Lower leg skin (tissue), 4 donors: Measurements from ENCODE around the gene TSPAN15. TPM values are rescaled to one million over a fixed set of nuclear protein-coding genes. Genes with fewer than 3 reads are reported as not detected.
"Not testable (repeated sequence)": the region's sequence is repeated elsewhere in the genome, so short reads cannot be mapped to it uniquely, and the experiment has no call there.

Source experiments
- DNase-seq, 2 donors: peaks; one replicate each; pipeline ENCODE4 v3.0.0-alpha.2; 2019; ENCODE audit warnings: low spot score in 2 of 2
- H3K4me3 ChIP-seq: fragments of 200-600 bp; sonication (generic); 2 replicates; pipeline ENCODE4 v1.5.1; 2017; ENCODE audit warnings: mild to moderate bottlenecking, low read depth; ENCODE audit not compliant: poor library complexity, severe bottlenecking
- POLR2A ChIP-seq, 2 donors: fragments of 450-650 bp; IDR thresholded peaks; one replicate each; pipeline ENCODE4 v1.6.1; 2016 to 2017; ENCODE audit warnings: antibody characterized with exemption in 2 of 2, mild to moderate bottlenecking in 1 of 2, moderate library complexity in 1 of 2
- WGBS, 2 donors: methylation state at CpG; one replicate each; pipeline ENCODE4 v1.1.5; 2018; 5-methylcytosine and 5-hydroxymethylcytosine counted together
- intact Hi-C: fragments of 100-400 bp; cut with DNase I; formaldehyde crosslinking; loops from one replicate; pipeline ENCODE4 v1.15.0; 2023; ENCODE audit warnings: low total_unique reads
- total RNA-seq, 4 donors: library from RNA; depleted of rRNA; stranded (reverse); fragments of >200 nt; gene quantifications; one replicate each; pipeline ENCODE4 v1.1.0, GENCODE V29; 2016
- TF ChIP-seq, protein P1 (sequence below), 3 donors: fragments of 450-650 bp; IDR thresholded peaks; one replicate each; pipeline ENCODE4 v1.5.1; 2016; ENCODE audit warnings: antibody characterized with exemption in 3 of 3, mild to moderate bottlenecking in 3 of 3, moderate library complexity in 2 of 3

Gene TSPAN15
- total RNA-seq, 4 donors from 2014 or later: 5.9 to 47.7 (median 13.0) TPM

- no peak overlapping the region for H3K4me3 ChIP-seq
- TF ChIP-seq POLR2A (IDR thresholded peaks at IDR 0.05): no peak
- TF ChIP-seq, protein P1, sequence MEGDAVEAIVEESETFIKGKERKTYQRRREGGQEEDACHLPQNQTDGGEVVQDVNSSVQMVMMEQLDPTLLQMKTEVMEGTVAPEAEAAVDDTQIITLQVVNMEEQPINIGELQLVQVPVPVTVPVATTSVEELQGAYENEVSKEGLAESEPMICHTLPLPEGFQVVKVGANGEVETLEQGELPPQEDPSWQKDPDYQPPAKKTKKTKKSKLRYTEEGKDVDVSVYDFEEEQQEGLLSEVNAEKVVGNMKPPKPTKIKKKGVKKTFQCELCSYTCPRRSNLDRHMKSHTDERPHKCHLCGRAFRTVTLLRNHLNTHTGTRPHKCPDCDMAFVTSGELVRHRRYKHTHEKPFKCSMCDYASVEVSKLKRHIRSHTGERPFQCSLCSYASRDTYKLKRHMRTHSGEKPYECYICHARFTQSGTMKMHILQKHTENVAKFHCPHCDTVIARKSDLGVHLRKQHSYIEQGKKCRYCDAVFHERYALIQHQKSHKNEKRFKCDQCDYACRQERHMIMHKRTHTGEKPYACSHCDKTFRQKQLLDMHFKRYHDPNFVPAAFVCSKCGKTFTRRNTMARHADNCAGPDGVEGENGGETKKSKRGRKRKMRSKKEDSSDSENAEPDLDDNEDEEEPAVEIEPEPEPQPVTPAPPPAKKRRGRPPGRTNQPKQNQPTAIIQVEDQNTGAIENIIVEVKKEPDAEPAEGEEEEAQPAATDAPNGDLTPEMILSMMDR (IDR thresholded peaks at IDR 0.05): no peak
- intact Hi-C loops: no loop called here
- WGBS, 2 donors: 88 to 95% methylated on average over 4 of the region's 4 CpGs
- DNase-seq: no peak
These were observed 30.7 kb downstream of the TSPAN15 start for GRCh38 chr10:69481811-69482524.

GRCh38 chr10:69483963-69484362, 32.7 kb downstream of the TSPAN15 start:
- TF ChIP-seq POLR2A (IDR thresholded peaks at IDR 0.05): no peak
- TF ChIP-seq, protein P1 (IDR thresholded peaks at IDR 0.05): no peak
- 74 to 81% methylated on average over 5 of the region's 5 CpGs for WGBS, 2 donors
- no peak overlapping the region for H3K4me3 ChIP-seq
- intact Hi-C loops: no loop called here
- no peak for DNase-seq

GRCh38 chr10:69484736-69485135, 33.5 kb downstream of the TSPAN15 start:
- intact Hi-C loops: no loop called here
- TF ChIP-seq, protein P1 (IDR thresholded peaks at IDR 0.05): no peak
- no peak for TF ChIP-seq POLR2A (IDR thresholded peaks at IDR 0.05)
- 83 to 89% methylated on average over 7 of the region's 7 CpGs for WGBS, 2 donors
- DNase-seq: no peak
- no peak overlapping the region for H3K4me3 ChIP-seq

GRCh38 chr10:69486922-69487730, 35.9 kb downstream of the TSPAN15 start:
- no peak overlapping the region for H3K4me3 ChIP-seq
- no peak for DNase-seq
- 42 to 46% methylated on average over 9 of the region's 9 CpGs for WGBS, 2 donors
- no peak for TF ChIP-seq POLR2A (IDR thresholded peaks at IDR 0.05)
- TF ChIP-seq, protein P1 (IDR thresholded peaks at IDR 0.05): no peak
- intact Hi-C loops: no loop called here

GRCh38 chr10:69488149-69488844, 37.0 kb downstream of the TSPAN15 start:
- DNase-seq, intact Hi-C loops, H3K4me3 ChIP-seq: not testable (repeated sequence)
- 82 to 88% methylated on average over 4 of the region's 4 CpGs for WGBS, 2 donors

GRCh38 chr10:69488856-69489255, 37.6 kb downstream of the TSPAN15 start:
- WGBS, 2 donors: 84 to 88% methylated on average over 6 of the region's 6 CpGs
- intact Hi-C loops, DNase-seq, H3K4me3 ChIP-seq: not testable (repeated sequence)
